Activated naive CD4-positive, alpha-beta T cell (primary cell): ENCODE data around the gene HIF1AN.
A peak's percentile ranks its signal among the peaks of the same experiment; 100 is the strongest.

Source experiments
- DNase-seq, 4 experiments: peaks; one replicate each; lab custom pipeline; 2025; lab: John Stamatoyannopoulos, UW

HIF1AN gene

DNA sequence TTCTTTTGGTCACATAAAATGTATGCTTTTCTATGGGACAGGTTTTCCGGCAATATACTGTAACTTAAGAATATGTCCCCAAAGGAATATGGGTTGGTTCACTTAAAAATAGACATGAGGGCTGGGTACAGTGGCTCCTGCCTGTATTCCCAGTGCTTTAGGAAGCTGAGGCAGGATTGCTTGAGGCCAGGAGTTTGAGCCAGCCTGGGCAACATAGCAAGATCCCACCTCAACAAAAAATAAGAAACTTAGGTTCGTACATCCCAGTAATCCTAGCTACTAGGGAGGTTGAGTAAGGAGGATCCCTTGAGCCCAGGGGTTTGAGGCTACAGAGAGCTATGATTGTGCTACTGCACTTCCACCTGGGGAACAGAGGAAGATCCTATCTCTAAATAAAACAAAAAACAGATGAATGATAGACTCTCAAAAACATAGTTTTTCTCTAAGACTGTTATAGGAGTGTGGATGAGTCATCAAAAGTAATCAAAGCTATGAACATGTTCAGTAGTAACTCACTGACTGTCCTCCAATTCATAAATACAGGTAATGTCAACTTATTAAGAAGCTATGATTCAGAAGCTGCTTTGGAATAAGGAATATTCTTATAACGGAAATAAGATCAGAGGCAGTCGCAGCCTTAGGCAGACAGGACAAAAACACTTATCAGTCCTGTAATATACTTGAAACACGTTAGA lies 13.5 kb upstream of the HIF1AN start:
- no peak for DNase-seq

DNA sequence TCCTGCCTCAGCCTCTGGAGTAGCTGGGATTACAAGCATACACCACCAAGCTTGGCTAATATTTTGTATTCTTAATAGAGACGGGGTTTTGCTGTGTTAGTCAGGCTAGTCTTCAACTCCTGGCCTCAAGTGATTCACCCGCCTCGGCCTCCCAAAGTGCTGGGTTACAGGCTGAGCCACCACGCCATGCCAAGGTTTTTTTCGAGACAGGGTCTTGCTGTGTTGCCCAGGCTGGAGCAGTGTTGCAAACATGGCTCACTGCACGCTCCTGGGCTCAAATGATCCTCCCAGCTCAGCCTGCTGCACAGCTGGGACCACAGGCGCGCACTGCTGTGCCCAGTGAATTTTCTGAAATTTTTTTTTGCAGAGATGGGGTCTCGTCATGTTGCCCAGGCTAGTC lies 12.8 kb upstream of the HIF1AN start:
- no peak for DNase-seq

GRCh38 chr10:100524206-100524605 lies 11.5 kb upstream of the HIF1AN start:
- no peak for DNase-seq

DNA sequence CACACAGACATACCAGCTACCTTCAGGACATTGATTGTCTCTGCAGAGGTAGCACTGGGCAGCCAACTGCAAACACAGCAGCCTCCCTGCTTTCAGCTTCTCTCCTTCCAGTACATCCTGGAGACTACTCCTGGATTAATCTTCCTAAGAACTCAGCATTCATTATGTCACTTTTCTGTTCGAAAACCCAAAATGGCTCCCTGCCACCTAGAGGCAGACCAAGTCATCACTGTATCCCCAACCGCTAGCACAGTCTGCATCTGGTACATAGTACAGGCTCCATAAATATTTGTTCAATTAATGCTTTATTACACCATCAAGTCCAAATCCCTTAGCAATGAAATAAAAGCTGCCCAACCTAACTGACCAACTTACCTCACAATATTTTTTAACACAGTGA lies 11.1 kb upstream of the HIF1AN start:
- DNase-seq, result no peak

DNA sequence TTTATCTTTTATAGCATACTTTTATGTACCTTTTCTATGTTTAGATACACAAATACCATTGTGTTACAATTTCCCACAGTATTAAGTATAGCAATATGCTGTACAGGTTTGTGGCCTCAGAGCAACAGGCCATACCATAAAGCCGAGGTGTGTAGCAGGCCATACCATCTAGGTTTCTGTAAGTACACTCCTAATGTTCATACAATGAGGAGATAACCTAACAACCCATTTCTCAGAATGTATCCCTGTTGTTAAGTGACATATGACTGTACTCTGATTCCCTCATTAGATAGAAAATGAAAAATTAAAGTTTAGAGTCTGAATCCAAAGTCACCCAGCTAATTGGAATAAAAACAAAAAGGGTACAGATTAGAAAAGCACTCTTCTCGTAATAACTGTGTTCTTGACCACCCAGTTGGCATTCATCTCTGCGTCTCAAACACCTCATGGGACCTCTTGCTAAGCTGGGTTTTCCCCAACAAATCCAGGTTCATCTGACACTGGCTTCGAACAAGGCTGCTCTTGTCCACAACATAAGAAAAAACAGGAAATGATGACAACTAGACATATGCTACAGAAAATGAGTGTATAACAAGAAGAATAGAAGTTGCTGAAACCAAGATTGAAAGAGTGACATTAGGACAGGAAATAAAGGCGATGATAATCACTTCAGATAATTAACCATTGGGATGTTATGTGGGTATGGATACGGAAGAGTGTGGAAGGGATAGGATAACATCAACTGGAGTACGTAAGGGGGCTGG lies 7.4 kb upstream of the HIF1AN start:
- no peak for DNase-seq

DNA sequence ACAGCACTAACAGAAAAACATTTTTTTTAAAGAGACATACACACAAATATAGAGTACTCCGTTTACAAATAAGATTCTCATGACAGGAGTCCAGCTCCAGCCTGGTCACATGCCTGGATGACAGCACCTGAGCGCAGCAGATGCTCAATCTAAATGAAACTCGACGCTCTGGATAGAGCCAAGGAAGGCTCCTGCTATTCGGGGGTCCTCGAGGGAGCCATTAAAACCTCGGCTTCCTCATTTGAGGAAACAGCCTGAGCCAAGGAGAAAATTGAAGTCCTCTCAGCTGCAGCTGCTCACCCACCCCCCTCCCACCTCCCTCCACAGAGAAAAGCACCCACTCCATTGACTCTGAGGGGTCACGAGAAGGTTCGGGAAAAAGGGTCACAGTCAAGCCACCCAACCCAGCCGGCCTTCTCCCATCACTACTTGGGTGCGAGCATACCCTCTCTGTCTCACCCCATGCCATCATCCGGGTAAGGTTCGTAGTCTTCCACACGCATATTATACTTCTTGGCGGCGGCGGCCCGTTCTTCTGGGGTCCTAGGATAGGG lies 6.7 kb upstream of the HIF1AN start:
- no peak for DNase-seq

GRCh38 chr10:100529475-100530298 lies 6.1 kb upstream of the HIF1AN start, which contains the start of gene NDUFB8:
NDUFB8 (minus strand) TSS chr10:100529871; CDS start chr10:100529851, 20 bp downstream.
- peak; percentile 59 to 78 (median 66) for DNase-seq

GRCh38 chr10:100531761-100532160 lies 4.0 kb upstream of the HIF1AN start:
- DNase-seq, result no peak

GRCh38 chr10:100534726-100535125 lies 1.0 kb upstream of the HIF1AN start:
- DNase-seq, result no peak

GRCh38 chr10:100535338-100535714 lies 417 bp upstream of the HIF1AN start:
- DNase-seq, result no peak

GRCh38 chr10:100537475-100537874 lies 1.7 kb downstream of the HIF1AN start:
- no peak for DNase-seq

- DNase-seq, result no peak
Observed at GRCh38 chr10:100544950-100545349, 9.2 kb downstream of the HIF1AN start.

DNA sequence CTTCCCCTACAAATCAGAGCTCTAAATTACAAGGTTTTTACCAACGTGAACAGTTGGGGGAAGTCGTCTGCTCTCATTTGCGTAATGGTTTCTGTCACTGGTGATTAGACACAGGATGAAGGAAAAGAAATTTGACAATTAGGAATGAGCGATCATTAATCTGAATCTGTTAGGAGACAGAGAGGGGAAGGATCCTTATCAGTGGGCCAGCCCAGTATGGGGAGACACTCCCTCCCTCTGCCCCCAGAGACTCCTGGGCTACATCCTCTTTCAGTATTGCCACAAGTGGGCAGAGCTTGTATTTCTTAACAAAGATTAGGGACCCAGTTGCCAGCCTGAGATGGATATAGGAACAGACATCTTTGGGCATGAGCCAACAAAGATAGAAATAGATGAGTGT lies 15.5 kb downstream of the HIF1AN start:
- DNase-seq, result no peak

DNA sequence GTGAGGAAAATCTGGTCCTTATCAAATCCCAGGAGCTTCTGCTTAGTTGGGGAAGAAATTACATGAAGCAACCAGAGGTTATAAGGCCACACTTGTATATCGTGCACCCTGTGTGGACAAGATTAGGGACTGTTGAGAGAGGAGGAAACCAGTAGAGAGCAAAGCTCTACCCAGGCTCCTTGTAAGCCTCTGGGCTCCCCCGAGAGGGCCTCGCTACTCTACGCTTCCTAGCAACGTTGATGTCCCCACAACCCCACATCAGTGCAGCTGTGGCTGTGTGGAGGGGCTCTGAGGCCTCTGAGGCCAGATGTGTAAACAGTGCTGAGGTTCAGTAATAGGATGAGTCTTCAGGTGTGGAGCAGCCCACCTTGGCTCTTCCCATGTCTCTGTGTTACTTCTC lies 16.0 kb downstream of the HIF1AN start:
- DNase-seq, result no peak

GRCh38 chr10:100553929-100554328 lies 18.2 kb downstream of the HIF1AN start:
- no peak for DNase-seq

GRCh38 chr10:100554902-100555301 lies 19.2 kb downstream of the HIF1AN start:
- no peak for DNase-seq

DNA sequence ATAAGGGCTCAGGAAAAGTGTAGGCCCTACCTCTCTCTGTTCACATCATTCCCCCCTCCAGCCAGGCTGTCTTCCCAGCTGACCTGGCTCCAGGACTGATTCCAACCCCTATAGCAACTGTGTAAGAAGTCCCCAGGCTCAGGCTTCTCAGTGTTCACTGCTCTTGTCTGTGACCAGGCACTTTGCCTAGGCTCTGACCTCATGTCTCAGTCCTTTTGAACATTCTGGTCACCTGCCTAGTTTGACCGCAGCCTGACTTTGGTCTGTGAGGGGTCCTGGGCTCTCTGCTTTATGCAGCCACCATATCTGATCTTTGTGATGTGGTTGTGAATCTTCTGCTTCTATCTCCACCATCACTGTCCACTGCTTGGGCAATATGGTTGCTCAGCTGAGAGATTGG lies 24.5 kb downstream of the HIF1AN start:
- DNase-seq, result no peak

GRCh38 chr10:100561005-100561404 lies 25.3 kb downstream of the HIF1AN start:
- no peak for DNase-seq

GRCh38 chr10:100562008-100562672 lies 26.4 kb downstream of the HIF1AN start:
- peak; percentile 57 to 73 (median 62) for DNase-seq

- DNase-seq, result no peak
Observed at GRCh38 chr10:100565206-100565985, 29.7 kb downstream of the HIF1AN start.

DNA sequence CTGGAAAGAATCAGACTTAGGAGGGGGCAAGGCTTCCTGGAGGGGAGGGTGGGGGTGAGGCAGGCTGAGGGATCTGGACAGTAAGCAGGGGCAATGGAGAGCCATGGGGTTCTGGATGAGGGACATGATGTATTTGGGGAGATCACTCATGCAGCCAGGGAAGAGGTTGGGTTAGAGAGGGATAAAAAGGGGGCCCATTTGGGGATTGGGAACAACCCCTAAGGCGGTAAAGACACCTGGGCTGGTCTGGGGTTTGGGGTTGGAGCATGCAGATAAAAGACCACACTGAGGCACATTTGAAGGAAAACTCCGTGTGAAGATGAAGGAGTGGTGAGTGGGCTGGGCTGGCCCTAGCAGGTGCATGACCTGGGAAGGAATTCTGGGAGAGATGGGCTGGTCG lies 30.8 kb downstream of the HIF1AN start:
- DNase-seq, result no peak
